ENCODE data around the gene TMEM95. TPM values are rescaled to one million over a fixed set of nuclear protein-coding genes. Genes with fewer than 3 reads are reported as not detected.
A peak's percentile ranks its signal among the peaks of the same experiment; 100 is the strongest.

TMEM95 gene
- total RNA-seq (not detected), polyA plus RNA-seq (not detected)
- long read RNA-seq, donor 1 = 0 reads
- long read RNA-seq, donor 2 = 0 reads

- TF ChIP-seq CTCF (IDR thresholded peaks at IDR 0.05) = no peak
- intact Hi-C loops (cut with DNase I) = loop anchor here (2.0 to 5.0 kb wide), 2 partner anchors 37 to 204 kb away; partner anchors contain the start of genes PLSCR3 (in 1 of the 2) and TNFSF13 (in 1 of the 2)
- Histone ChIP-seq H3K4me1 (peaks cover 23% of the 10 kb centered on the region), H3K4me3 (no peak within 1 kb of the TSS), H3K27ac (no peak within 1 kb of the TSS), H3K9me3 (no peaks in the 10 kb centered on the region), H3K27me3 (ENCODE audit: insufficient read depth in 3 of 3, low read length in 2 of 3) (no peaks in the 10 kb centered on the region), H3K36me3 (ENCODE audit: insufficient read depth in 1 of 2, low read depth in 1 of 2) (no peaks in the 10 kb centered on the region)
- WGBS, 3 donors = 37 to 47% (median 42%) methylated on average over 9 to 10 of the region's 10 CpGs
- ATAC-seq (no peak), DNase-seq (peak in 1 of 2 donors; percentile 64)
Observed at GRCh38 chr17:7355053-7355452, at the start of gene TMEM95. Gene TMEM95, plus strand, starts transcription at chr17:7355156. Its CDS starts 49 bp downstream, at chr17:7355205.

GRCh38 chr17:7306911-7307685 lies 47.9 kb upstream of the TMEM95 start, which contains the start of gene EIF5A:
Gene EIF5A, plus strand, starts transcription at chr17:7307628. Its CDS starts 2,008 bp downstream, at chr17:7309636.
- intact Hi-C loops (cut with DNase I) = loop anchor here in 1 of 2 donors (5.0 kb wide), 1 partner anchor 40 kb away; no protein-coding TSS in a partner anchor
- 0 to 1% (median 0%) methylated on average over 53 to 64 of the region's 64 CpGs for WGBS, 3 donors
- no peak for TF ChIP-seq CTCF (IDR thresholded peaks at IDR 0.05)

GRCh38 chr17:7307686-7308624 lies 47.0 kb upstream of the TMEM95 start:
- intact Hi-C loops (cut with DNase I) = loop anchor here in 1 of 2 donors (5.0 kb wide), 1 partner anchor 41 kb away; no protein-coding TSS in a partner anchor

More at GRCh38 chr17:7306911-7307685, 47.9 kb upstream of the TMEM95 start, which contains the start of gene EIF5A:
- peaks cover 28% of the 10 kb centered on the region for H3K4me1 ChIP-seq
- H3K36me3 ChIP-seq (ENCODE audit: insufficient read depth in 1 of 2, low read depth in 1 of 2) = peaks cover 2 to 28% of the 10 kb centered on the region in 2 donors
- H3K4me3 ChIP-seq = peak within 1 kb of the TSS; percentile 94
- DNase-seq (peak; percentile 100), ATAC-seq (peak; percentile 86 to 88 (median 88))
- H3K27me3 ChIP-seq (ENCODE audit: insufficient read depth in 3 of 3, low read length in 2 of 3) = no peaks in the 10 kb centered on the region
- peak within 1 kb of the TSS; percentile 98 for H3K27ac ChIP-seq
- no peaks in the 10 kb centered on the region for H3K9me3 ChIP-seq

More at GRCh38 chr17:7307686-7308624, 47.0 kb upstream of the TMEM95 start:
- DNase-seq (peak; percentile 68 to 86), ATAC-seq (peak; percentile 39 to 47 (median 44))
- H3K4me1 ChIP-seq = peaks cover 36% of the 10 kb centered on the region
- no peaks in the 10 kb centered on the region for H3K9me3 ChIP-seq
- peak overlapping the region; percentile 98 for H3K27ac ChIP-seq
- no peaks in the 10 kb centered on the region for H3K27me3 ChIP-seq (ENCODE audit: insufficient read depth in 3 of 3, low read length in 2 of 3)
- no peak for TF ChIP-seq CTCF (IDR thresholded peaks at IDR 0.05)
- H3K36me3 ChIP-seq (ENCODE audit: insufficient read depth in 1 of 2, low read depth in 1 of 2) = peaks cover 7 to 36% of the 10 kb centered on the region in 2 donors
- peak overlapping the region; percentile 94 for H3K4me3 ChIP-seq
- WGBS, 3 donors = 0 to 1% (median 1%) methylated on average over 66 to 104 of the region's 104 CpGs

Measured in psoas muscle (tissue), 8 donors.